Measurements from ENCODE around the gene NR4A1.

Gene NR4A1

DNA sequence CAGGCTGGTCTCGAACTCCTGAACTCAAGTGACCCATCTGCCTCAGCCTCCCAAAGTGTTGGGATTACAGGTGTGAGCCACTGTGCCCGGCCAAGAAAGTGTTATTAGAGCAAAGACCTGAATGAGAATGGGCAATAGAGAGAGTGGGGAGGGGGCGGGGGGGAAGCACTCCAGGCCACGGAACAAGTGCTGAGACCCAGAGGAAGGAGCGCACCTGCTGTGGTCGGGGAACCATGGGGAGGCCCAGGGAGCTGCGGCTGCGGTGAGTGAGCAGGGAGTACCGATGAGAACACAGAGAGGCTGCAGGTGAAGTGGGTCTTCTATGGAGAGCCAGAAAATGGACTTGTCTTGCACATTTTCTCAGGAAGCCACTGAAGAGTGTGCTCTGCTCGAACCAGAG is 39.0 kb downstream of the NR4A1 start:
- DNase-seq (ENCODE audit: low spot score), result peak; percentile 7
- TF ChIP-seq, protein P1, sequence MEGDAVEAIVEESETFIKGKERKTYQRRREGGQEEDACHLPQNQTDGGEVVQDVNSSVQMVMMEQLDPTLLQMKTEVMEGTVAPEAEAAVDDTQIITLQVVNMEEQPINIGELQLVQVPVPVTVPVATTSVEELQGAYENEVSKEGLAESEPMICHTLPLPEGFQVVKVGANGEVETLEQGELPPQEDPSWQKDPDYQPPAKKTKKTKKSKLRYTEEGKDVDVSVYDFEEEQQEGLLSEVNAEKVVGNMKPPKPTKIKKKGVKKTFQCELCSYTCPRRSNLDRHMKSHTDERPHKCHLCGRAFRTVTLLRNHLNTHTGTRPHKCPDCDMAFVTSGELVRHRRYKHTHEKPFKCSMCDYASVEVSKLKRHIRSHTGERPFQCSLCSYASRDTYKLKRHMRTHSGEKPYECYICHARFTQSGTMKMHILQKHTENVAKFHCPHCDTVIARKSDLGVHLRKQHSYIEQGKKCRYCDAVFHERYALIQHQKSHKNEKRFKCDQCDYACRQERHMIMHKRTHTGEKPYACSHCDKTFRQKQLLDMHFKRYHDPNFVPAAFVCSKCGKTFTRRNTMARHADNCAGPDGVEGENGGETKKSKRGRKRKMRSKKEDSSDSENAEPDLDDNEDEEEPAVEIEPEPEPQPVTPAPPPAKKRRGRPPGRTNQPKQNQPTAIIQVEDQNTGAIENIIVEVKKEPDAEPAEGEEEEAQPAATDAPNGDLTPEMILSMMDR (IDR thresholded peaks at IDR 0.05; ENCODE audit: extremely low read depth, missing control alignments), result no peak

DNA sequence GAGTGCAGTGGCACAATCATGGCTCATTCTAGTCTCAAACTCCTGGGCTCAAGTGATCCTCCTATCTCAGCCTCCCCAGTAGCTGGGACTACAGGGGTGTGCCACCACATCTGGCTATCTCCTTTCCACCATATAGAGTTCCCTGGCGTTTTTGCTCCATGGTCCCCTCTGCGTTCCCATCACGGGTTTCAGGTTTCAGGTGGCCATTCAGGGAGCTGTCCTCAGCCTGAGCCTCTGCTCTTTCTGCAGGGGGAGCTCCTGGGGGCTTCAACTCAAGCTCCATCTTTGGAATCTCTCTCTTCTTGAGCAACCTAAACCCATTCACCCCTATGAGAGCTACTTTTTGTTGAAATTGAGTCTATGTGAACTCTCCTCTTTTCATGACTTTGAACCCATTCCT is 39.8 kb downstream of the NR4A1 start:
- peak; percentile 1 for DNase-seq (ENCODE audit: low spot score)
- TF ChIP-seq, protein P1 (IDR thresholded peaks at IDR 0.05; ENCODE audit: extremely low read depth, missing control alignments), result no peak

DNA sequence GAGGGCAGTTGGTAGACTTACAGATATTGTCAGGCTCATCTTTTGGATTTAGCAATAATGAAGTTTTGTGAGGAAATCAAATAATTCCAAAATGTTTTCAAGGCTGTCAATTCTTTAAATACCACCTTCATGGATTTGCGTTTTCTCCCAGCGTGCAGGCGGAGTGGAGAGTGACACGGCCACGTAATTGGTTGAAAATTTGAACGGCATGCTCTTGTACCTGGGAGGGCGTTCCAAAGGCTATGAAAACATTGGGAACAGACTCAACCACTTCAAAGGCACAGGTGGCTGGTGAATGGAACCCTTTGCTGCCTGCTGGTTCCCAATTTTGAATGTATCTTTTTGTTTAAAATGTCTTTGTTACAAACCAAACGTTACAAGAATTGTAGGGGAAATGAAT is 40.6 kb downstream of the NR4A1 start:
- TF ChIP-seq, protein P1 (IDR thresholded peaks at IDR 0.05; ENCODE audit: extremely low read depth, missing control alignments), result no peak
- no peak for DNase-seq (ENCODE audit: low spot score)

DNA sequence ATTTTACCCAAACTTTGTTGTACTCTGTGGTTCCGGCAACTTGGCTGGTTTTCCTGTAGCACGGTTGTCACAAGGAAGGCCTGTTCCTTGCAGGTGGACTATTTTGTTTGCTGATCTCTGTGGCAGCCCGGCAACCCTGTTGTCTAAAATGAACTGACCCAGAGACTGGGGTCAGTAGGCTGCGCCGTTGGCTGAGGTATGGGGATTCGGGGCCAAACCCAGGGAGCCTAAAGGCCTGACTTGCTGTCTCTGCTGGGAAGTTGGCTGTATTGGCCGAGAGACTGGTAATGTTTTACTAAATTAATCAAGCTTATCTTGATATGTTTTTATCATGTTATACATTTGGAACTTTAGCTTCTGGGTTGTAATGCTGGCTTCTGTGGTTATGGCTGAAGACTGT is 42.1 kb downstream of the NR4A1 start:
- TF ChIP-seq, protein P1 (IDR thresholded peaks at IDR 0.05; ENCODE audit: extremely low read depth, missing control alignments), result no peak
- DNase-seq (ENCODE audit: low spot score), result no peak

DNA sequence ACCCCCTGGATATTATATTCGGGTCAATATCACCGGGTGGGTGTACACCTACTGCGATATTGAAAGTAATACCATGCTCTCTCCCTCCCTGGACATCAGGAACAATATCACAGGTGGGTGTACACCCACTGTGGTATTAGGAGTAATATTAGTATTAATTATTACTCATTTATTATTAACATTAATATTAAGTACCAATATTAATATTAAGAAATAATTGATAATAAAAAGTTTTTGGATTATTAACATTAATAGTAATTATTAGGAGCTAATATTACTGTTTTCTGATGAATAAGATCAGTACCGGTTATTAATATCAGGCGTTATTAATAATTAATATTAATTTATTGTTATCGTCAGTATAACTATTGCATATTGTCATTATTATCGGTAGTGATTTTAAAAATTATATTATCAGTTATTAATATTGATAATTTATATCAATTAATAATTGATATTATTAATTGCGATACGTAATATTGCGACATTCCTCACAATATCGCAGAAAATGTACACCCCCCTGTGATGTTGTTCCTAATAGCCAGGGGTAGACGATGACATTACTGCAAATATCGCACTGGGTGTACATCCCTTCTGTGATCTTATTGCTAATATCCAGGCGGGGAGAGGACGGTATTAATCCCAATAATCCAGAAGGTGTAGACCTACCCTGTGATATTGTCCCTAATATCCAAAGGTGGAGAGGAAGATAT is 45.2 kb downstream of the NR4A1 start:
- DNase-seq (ENCODE audit: low spot score), result no peak
- TF ChIP-seq, protein P1 (IDR thresholded peaks at IDR 0.05; ENCODE audit: extremely low read depth, missing control alignments), result no peak

DNA sequence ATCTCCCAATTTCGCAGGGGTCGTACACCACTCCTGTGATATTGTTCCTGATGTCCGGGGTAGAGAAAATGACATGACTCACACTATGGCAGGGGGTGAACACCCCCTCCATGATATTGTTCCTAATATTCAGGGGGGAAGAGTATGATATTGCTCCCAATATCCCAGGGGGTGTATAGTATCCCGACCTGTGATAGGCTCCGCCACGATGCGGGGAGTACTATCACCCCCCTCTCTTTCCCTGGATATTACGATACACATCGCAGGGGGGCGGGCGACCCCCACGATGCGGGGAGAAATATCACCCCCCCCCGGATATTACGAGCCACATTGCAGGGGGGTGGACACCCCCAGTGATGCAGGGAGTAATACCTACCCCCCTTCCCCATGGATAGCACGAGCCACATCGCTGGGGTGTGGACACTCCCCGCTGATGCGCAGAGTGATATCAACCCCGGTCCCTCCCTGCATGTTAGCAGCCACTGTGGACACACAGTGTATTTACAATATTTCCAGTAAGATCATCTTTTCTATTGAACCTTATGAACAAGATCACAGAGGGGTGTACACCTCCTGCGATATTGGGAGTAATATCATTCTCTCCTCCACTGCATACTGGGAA is 45.9 kb downstream of the NR4A1 start:
- TF ChIP-seq, protein P1 (IDR thresholded peaks at IDR 0.05; ENCODE audit: extremely low read depth, missing control alignments), result no peak
- DNase-seq (ENCODE audit: low spot score), result no peak

DNA sequence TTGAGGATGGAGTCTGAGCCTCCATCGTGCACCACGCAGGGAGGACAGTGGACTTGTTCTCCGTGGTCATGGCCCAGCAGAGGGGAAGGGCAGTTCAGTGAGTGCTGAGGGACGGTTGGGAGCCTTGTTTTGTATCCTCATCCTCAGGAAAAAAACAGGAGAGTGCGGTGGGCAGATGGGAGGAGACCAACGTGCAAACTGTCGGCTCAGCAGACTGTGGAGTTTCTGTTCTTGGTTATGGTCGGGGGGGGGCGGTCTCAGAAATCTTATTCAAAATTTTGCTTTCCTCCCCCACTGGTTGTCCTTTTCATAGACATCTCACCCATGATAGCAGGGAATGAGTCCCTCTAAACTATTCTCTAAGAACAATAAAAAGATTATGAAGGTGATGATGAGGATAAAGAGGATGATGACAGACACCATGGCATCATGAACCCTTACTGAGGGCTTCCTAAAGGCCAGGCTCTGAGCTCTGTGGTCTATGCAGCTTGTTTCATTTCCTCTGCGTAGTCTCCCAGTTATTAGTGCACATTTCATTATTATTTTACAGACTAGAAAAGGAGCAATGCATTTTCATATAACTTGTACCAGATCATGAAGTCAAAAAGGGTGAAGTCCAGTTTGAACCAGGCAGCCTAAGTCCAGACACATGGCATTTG is 53.3 kb downstream of the NR4A1 start:
- DNase-seq (ENCODE audit: low spot score), result peak; percentile 11
